ENCODE data around the gene CACNA2D3. TPM values are rescaled to one million over a fixed set of nuclear protein-coding genes. Genes with fewer than 3 reads are reported as not detected.

CACNA2D3 gene
- total RNA-seq, 1 donor from 2014 or later = 3.6 TPM

- no peak overlapping the region for H3K4me3 ChIP-seq
- TF ChIP-seq, protein P1, sequence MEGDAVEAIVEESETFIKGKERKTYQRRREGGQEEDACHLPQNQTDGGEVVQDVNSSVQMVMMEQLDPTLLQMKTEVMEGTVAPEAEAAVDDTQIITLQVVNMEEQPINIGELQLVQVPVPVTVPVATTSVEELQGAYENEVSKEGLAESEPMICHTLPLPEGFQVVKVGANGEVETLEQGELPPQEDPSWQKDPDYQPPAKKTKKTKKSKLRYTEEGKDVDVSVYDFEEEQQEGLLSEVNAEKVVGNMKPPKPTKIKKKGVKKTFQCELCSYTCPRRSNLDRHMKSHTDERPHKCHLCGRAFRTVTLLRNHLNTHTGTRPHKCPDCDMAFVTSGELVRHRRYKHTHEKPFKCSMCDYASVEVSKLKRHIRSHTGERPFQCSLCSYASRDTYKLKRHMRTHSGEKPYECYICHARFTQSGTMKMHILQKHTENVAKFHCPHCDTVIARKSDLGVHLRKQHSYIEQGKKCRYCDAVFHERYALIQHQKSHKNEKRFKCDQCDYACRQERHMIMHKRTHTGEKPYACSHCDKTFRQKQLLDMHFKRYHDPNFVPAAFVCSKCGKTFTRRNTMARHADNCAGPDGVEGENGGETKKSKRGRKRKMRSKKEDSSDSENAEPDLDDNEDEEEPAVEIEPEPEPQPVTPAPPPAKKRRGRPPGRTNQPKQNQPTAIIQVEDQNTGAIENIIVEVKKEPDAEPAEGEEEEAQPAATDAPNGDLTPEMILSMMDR (IDR thresholded peaks at IDR 0.05) = no peak
- DNase-seq (no peak), ATAC-seq (no peak)
- H3K36me3 ChIP-seq = no peaks in the 10 kb centered on the region
- H3K27ac ChIP-seq = no peak overlapping the region
- intact Hi-C loops (cut with DNase I) = no loop called here
- no peaks in the 10 kb centered on the region for H3K9me3 ChIP-seq
- H3K4me1 ChIP-seq = no peaks in the 10 kb centered on the region
- no peaks in the 10 kb centered on the region for H3K27me3 ChIP-seq (ENCODE audit: low read depth)
These were observed 41.1 kb downstream of the CACNA2D3 start for GRCh38 chr3:54163441-54163840.

DNA sequence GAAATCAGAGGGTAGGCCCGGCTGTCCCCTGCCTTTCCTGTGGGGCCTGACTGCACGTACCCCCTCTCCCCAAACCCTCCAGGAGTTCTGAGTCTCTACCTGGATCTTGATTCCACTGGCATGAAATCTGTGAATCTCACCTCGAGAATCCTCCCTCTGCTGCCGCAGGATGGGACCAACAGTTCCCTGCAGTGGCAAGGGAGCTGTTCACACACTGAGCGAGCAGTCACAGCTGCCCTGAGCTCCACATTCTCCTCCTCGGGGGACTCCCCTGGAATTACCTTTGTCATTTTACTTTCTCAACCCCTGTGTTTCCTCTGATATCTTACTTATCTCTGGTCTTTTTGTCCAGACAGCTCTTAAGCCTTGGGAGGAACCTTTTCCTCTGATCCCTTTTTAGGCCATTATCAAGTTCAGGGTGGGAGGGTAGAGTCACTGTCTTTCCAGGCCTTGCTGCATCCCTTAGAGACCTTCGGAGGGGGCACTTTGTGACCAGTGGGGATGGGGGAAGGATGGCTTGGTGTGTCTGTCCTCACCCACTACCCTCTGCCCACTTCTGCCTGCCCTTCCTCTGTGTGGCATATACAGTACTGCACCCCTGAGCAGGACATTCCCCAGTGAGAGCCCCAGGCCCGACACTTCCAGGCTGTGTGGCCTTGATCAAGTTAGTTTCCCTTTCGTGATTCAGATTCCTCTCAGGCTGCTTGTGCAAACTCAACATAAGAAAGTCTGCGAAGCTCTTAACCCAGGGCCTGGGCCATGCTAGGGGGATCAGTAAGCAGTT lies 42.0 kb downstream of the CACNA2D3 start:
- DNase-seq (no peak), ATAC-seq (no peak)
- no peak overlapping the region for H3K27ac ChIP-seq
- intact Hi-C loops (cut with DNase I) = no loop called here
- TF ChIP-seq, protein P1 (IDR thresholded peaks at IDR 0.05) = no peak
- no peaks in the 10 kb centered on the region for H3K36me3 ChIP-seq
- H3K4me3 ChIP-seq = no peak overlapping the region
- H3K9me3 ChIP-seq = no peaks in the 10 kb centered on the region
- no peaks in the 10 kb centered on the region for H3K4me1 ChIP-seq
- H3K27me3 ChIP-seq (ENCODE audit: low read depth) = no peaks in the 10 kb centered on the region

DNA sequence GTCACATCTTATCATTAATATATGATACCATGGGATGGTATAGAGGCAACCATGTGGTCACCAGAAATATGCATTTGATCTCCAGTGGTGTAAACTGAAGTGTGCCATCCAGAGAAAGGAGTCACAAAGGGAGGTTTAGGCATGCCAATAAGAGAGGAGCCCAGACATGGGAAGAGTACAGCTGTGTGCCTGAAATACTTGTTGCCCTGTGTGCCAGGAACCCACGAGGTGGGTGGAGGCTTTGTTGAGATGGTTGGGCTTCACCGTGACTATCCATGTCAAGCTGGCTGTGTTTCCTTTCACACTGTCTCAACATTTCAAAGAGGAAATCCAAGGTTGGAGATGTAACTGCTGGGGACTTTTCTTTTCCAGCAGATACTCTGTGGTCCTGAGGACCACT lies 43.5 kb downstream of the CACNA2D3 start:
- H3K4me1 ChIP-seq = no peaks in the 10 kb centered on the region
- ATAC-seq (no peak), DNase-seq (no peak)
- no peaks in the 10 kb centered on the region for H3K9me3 ChIP-seq
- intact Hi-C loops (cut with DNase I) = no loop called here
- no peak overlapping the region for H3K27ac ChIP-seq
- TF ChIP-seq, protein P1 (IDR thresholded peaks at IDR 0.05) = no peak
- no peaks in the 10 kb centered on the region for H3K36me3 ChIP-seq
- H3K4me3 ChIP-seq = no peak overlapping the region
- no peaks in the 10 kb centered on the region for H3K27me3 ChIP-seq (ENCODE audit: low read depth)

GRCh38 chr3:54167999-54168398 lies 45.6 kb downstream of the CACNA2D3 start:
- Histone ChIP-seq H3K36me3 (no peaks in the 10 kb centered on the region), H3K4me3 (no peak overlapping the region), H3K4me1 (no peaks in the 10 kb centered on the region), H3K27ac (no peak overlapping the region), H3K9me3 (no peaks in the 10 kb centered on the region), H3K27me3 (ENCODE audit: low read depth) (no peaks in the 10 kb centered on the region)
- TF ChIP-seq, protein P1 (IDR thresholded peaks at IDR 0.05) = no peak
- intact Hi-C loops (cut with DNase I) = no loop called here
- ATAC-seq = peak; percentile 58 to 84
- DNase-seq = no peak

DNA sequence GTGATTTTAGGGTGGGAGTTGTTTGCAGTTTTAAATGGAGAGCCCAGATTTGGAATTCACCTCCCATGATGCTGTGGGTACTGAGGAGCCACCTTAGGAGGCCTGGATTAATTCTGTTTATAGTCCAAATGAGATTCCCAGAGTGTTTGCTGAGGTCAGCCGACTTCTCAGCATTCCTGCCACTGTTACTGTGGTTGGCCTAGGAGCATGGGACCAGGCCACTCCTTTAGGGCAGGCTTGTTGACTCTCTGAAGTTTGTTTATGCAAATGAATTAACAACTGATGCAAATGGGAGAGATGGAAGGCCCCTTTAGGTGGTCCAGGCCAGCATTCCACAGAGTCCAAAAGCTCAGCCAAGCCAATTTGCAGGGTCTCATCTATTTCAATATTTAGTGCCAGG lies 46.1 kb downstream of the CACNA2D3 start:
- intact Hi-C loops (cut with DNase I) = no loop called here
- no peaks in the 10 kb centered on the region for H3K4me1 ChIP-seq
- no peaks in the 10 kb centered on the region for H3K9me3 ChIP-seq
- H3K36me3 ChIP-seq = no peaks in the 10 kb centered on the region
- ATAC-seq = peak; percentile 53 to 75
- no peak overlapping the region for H3K4me3 ChIP-seq
- DNase-seq = no peak
- no peaks in the 10 kb centered on the region for H3K27me3 ChIP-seq (ENCODE audit: low read depth)
- H3K27ac ChIP-seq = no peak overlapping the region
- TF ChIP-seq, protein P1 (IDR thresholded peaks at IDR 0.05) = no peak
